ENCODE results near the gene RRP1.

The RRP1 gene

DNA sequence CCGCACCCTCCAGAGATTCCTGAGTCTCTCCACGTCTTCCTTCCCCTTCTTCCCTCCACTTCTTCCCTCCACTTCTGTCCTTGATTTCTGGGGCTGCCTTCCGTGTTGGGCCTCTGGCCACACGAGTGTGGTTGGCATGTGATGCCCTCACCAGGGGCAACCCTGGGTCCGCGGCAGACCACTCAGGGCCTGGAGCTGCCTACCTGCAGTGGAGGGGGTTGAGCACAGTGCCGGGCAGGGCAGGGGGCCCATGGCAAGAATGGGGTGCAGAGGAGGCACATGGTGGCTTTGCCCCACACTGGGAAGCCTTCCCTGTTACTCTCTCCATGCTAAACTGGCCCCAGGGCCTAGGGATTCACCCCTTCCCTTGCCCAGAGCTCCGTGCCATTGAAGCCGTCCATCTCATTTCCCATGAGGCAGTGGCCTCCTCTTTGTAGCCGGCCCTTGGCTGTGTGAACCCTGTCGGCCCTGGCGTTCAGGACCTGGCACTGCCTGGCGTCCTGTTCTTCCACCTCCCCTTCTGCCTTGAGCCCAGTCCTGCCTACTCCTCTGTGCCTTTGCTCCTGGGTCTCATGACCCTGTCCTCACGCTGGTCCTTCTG lies 13.4 kb downstream of the RRP1 start:
- DNase-seq (ENCODE audit: low spot score) = no peak

- no peak for DNase-seq (ENCODE audit: low spot score)
Measured at GRCh38 chr21:43803558-43804300, 14.4 kb downstream of the RRP1 start.

- DNase-seq (ENCODE audit: low spot score) = no peak
Measured at GRCh38 chr21:43805275-43805800, 16.0 kb downstream of the RRP1 start.

- no peak for DNase-seq (ENCODE audit: low spot score)
Measured at GRCh38 chr21:43806017-43806710, 16.8 kb downstream of the RRP1 start.

DNA sequence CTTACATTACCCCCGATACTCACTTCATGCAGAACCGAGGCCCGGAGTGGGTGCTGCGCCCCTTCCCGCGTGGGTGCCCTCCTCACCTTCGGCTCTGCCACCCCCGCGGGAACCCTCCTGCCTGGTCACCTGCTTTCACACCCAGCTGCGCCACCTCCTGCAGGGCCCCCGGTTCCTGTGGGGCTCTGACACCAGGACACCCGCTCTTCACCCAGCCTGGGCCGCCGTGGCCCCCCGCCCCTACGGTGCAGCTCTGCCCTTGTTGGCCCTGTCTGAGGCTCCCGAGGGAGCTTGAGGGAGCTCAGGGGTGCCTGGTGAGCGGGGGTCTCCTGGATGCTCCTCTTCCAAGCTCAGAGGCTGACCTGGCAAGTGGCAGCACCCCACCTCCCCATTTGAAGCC lies 19.0 kb downstream of the RRP1 start:
- DNase-seq (ENCODE audit: low spot score) = no peak

GRCh38 chr21:43808832-43809251 lies 19.5 kb downstream of the RRP1 start:
- no peak for DNase-seq (ENCODE audit: low spot score)

DNA sequence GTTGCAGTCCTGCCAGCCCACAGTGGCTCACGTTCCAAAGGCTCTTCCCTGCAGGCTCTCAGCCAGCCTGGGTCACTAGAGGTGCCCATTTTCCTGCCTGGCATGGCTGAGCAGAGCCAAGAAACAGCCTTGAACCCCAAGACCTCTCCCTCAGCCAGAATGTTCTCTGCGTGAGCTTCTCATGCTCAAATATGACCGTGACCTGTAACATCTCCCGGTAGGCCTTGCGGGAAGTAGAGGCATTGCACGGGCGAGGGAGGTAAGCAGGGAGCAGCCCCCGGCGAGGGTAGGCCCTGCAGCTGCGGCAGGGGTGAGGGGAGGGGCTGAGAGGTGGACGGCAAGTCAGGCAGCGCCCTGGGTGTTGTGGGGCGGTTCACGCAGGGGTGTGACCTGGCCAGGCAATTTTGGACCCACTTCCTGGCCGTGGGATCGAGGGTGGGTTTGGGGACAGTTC lies 20.0 kb downstream of the RRP1 start:
- no peak for DNase-seq (ENCODE audit: low spot score)

DNA sequence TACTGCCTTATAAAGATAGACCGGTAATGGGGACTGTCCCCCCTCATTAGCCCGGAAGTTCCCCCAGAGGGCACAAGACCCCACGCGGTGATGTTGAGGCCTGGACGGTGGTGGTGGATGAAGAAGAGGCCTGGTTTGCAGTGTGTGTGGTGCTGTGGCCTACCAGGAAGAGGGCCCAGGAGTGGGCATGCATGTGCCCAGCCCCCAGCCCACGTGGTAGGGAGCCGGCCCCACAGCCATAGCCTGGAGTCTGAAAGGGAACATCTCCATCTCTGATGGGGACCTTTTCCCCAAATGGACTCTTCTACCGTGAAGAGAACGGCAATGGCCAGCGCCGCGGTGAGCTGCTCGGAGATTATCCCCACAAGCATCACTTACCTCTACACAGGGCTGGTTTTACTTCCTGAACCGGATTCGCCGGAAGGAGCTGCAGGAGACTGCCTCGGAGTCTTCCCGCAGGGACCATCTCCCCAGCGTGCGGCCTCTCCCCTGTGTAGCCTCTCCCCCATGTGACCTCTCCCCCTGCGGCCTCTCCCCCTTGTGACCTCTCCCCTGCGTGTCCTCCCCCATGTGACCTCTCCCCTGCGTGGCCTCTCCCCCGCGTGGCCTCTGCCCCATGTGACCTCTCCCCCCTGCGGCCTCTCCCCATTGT lies 20.6 kb downstream of the RRP1 start:
- no peak for DNase-seq (ENCODE audit: low spot score)

GRCh38 chr21:43810505-43811261 lies 21.3 kb downstream of the RRP1 start:
- peak; percentile 86 for DNase-seq (ENCODE audit: low spot score)

GRCh38 chr21:43811262-43812105 lies 22.1 kb downstream of the RRP1 start:
- DNase-seq (ENCODE audit: low spot score) = no peak

- DNase-seq (ENCODE audit: low spot score) = no peak
Measured at GRCh38 chr21:43812139-43812821, 22.9 kb downstream of the RRP1 start.

DNA sequence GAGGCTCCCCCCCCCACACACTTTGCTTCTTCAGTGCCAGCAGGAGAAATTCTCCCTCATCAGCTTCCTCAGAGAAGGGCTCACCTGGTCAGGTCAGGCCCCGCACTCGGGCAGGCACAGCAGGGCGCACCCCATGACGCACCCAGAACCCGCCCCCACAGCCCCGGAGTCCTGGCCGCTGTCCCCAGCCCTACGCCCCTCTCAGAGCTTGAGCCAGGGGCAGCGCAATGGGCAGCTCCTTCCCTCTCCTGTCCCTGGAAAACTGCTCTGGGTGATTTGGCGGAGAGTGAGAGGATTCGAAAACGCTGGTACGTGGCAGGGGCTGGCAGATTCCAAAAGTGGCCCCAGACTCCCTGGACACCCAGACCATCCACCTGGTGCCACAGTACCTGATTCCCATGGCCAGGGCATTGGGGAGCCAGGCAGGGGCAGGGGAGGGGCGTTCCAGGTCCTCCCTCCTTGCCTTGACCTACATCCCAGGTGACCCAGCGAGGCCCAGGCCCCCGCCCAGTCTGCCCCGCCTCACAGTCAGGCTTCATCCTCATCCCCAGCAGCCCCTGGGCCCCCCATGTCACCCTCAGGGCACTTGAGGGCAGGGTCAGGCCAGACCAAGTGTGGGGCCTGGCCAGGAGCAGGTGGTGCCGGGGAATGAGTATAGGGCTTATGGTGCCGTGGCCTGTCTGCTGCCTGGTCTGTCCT lies 23.7 kb downstream of the RRP1 start:
- no peak for DNase-seq (ENCODE audit: low spot score)

GRCh38 chr21:43813656-43813980 lies 24.2 kb downstream of the RRP1 start:
- no peak for DNase-seq (ENCODE audit: low spot score)

DNA sequence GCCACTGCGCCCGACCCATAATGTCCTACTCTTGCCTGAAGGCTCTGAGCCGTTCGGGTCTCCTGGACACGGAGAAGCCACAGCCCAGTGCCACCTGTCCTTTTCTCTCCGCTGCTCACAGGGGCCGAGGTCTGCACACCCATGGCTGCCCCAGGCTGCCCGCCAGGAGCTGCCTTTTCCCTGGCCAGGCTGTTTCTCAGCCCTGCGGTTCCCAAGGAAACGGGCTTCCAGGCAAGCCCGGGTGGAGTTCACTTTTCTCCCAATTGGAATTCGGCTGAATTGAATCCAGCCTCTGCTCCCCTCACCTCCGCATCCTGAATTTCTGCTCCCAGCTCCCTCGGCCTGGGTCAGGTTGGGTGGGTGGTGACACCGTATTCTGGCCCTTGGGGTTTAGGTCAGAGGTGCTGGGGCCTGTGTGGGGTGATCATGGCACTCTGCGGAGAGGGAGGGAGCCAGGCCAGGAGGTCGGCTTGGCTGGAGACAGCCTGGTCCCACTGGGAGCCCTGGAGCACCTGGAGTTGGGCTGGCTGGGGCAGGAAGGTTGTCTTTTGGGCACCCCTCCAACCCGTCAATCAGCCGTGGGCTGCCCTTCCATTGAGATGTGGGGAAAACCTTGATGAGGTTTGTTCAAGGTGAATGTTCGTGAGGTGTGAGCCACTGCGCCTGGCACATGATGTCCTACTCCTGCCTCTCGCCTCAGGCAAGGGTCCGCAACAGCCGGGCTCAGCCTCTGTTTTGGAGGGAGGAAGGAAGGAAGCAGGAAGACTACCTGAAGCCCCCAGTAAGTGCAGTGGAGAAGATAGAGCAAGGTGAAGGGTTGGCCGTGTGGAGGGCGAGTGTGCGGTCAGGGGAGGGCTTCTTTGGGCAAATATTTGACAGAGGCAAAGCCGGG lies 25.1 kb downstream of the RRP1 start:
- DNase-seq (ENCODE audit: low spot score) = no peak

DNA sequence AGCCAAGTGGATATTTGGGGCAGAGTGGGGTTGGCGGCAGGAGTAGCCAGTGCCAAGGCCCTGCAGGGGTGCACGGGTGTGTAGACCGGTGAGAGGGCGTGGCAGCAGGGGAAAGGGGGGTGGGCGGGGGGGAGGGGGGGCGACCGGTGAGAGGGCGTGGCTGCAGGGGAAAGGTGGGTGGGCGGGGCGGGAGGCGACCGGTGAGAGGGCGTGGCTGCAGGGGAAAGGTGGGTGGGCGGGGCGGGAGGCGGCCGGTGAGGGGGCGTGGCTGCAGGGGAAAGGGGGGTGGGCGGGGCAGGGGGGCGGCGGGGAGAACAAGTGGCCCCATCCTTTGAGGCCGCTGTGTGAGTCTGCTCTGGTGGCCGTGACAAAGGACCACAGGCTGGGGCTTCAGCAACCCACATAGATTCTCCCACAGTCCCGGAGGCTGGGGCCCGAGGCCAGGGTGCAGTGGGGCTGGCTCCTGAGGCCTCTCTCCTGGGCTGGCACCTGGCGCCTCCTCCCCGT lies 25.8 kb downstream of the RRP1 start:
- no peak for DNase-seq (ENCODE audit: low spot score)

- DNase-seq (ENCODE audit: low spot score) = no peak
Measured at GRCh38 chr21:43815991-43816390, 26.6 kb downstream of the RRP1 start.

GRCh38 chr21:43816611-43817071 lies 27.3 kb downstream of the RRP1 start:
- no peak for DNase-seq (ENCODE audit: low spot score)
